Inferior parietal cortex (tissue), 1 donor: ENCODE measurements around the gene FAT2.

Experiments
- DNase-seq: peaks from one replicate; pipeline ENCODE4 v3.0.0-alpha.2; 2016; ENCODE audit errors: extremely low spot score

The FAT2 gene, protein sequence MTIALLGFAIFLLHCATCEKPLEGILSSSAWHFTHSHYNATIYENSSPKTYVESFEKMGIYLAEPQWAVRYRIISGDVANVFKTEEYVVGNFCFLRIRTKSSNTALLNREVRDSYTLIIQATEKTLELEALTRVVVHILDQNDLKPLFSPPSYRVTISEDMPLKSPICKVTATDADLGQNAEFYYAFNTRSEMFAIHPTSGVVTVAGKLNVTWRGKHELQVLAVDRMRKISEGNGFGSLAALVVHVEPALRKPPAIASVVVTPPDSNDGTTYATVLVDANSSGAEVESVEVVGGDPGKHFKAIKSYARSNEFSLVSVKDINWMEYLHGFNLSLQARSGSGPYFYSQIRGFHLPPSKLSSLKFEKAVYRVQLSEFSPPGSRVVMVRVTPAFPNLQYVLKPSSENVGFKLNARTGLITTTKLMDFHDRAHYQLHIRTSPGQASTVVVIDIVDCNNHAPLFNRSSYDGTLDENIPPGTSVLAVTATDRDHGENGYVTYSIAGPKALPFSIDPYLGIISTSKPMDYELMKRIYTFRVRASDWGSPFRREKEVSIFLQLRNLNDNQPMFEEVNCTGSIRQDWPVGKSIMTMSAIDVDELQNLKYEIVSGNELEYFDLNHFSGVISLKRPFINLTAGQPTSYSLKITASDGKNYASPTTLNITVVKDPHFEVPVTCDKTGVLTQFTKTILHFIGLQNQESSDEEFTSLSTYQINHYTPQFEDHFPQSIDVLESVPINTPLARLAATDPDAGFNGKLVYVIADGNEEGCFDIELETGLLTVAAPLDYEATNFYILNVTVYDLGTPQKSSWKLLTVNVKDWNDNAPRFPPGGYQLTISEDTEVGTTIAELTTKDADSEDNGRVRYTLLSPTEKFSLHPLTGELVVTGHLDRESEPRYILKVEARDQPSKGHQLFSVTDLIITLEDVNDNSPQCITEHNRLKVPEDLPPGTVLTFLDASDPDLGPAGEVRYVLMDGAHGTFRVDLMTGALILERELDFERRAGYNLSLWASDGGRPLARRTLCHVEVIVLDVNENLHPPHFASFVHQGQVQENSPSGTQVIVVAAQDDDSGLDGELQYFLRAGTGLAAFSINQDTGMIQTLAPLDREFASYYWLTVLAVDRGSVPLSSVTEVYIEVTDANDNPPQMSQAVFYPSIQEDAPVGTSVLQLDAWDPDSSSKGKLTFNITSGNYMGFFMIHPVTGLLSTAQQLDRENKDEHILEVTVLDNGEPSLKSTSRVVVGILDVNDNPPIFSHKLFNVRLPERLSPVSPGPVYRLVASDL (N-terminal part only)

DNA sequence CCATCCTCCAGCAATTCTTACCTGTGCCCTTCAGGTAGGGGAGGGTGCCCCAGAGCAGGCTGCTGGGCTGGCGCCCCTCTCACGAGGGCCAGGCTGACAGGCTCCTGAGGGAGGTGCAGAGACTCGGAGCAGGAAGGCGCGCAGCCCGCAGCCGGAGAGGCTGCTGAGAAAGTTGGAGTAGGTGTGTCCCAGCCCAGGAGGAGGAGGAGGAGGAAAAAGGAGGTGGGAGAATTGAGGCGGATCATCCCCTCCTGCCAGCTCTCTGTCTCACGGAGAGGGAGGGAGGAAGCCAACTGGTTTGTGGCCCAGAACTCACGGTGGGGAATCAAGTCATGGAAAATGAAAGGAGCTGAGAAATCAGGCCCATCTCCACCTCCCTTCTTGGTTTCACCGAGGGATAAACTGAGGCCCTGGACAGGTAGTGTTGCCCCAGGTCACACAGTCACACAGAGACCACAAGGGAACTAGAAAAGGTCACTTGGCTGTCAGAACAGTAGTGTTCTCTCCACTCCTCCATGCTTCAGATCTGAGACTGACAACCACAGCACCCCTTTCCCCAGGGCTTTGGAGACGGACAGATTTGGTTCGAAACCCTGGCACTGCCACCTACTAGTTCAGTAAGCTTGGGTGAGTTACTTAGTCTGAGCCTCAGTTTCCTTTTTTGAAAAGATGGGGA is at the start of gene FAT2:
TSS of gene FAT2 (minus strand) at position 188 of the 676 bp plus-strand sequence. CDS start 22,400 bp downstream, outside the sequence.
- DNase-seq, result no peak

DNA sequence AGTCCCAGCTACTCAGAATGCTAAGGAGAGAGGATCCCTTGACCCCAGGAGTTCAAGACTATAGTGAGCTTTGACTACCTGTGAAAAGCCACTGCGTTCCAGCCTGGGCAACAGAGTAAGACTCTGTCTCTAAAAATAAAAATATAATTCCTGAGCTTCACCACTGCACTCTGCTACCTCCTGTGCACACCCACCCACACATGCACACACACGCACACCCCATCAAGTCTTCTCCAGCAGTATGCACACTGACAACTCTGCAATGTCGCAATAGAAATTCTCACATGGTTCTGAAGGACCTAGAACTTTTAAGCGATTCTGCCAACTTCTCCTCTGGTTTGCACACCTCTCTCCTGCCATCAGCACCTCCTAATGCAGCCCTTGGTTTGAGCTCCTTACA is 47.5 kb upstream of the FAT2 start:
- no peak for DNase-seq

DNA sequence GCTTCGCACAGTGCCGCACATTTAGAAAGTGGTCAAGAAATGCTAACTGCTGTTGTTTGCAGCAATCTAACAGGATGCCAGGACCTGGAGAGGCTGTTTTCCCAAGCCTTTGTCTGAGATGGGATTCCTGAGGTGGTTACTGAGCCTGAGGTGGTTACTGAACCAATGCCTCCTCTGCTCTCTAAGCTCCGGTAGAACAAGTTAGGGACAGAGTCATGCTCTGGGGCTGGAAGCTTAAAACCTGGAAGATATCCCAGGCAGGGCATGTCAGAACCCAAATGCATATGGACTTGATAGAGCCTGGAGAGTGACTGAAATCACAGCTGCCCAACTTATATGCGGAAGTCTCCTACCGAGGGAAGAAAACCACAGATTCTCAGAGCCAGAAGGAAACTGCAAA is 46.5 kb upstream of the FAT2 start:
- no peak for DNase-seq

DNA sequence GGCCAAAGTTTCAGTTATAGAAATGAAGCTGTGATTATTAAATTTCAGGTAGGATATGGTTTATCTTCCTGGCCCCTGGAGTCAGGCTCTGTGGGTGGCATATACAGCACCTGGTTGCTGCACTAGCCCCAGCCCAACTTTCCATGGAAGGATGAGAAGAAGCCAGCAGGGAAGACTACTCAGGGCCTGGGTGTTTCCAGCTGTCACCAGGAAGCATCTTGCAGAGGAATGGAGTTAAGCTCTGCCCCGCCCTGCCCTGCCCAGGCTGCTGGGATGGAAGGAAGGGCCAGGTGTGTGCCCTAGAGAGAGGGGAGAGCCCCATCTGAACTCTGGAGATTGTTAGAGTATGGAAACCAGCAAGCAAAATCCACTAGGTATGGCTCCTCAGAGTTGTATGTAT is 42.8 kb upstream of the FAT2 start:
- DNase-seq, result no peak

DNA sequence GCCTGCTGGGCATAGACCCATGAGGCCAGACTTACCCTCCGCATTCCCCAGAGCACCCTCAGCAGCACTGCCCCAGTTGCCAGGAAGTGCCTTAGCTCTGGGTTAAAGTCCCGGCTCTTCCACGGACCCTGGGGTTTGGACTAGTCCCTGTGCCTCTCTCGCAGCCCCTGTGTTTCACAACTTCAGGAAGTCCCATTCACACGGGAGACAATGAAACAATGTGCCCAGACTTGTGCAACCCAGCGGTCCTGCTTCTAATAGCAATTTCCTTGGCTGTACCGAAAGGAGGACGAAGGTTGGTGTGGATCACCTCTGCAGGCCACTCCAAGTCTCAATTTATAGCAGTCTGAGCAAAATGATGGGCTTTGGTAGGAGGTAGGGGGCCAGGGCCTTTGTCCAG is 41.8 kb upstream of the FAT2 start:
- DNase-seq, result no peak

DNA sequence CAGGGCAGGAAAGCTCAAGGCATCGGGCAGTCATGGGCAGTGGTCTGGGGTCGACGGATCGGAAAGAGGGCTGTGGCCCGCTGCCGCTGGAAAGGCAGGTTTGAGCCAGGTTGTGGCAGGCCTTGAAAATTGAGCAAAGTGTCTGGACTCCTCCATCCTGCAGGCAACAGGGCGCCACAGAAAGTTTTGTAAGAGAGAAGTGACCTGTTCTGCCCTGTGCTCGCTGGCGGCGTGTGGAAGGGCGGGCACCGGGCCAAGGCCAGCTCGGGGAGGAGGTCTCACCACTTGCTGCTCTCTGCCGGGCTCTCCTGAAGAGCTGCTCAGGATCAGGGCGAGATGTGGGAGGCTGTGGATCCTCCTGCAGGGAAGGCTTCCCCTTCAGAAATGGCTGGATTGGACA is 41.4 kb upstream of the FAT2 start:
- DNase-seq, result no peak

DNA sequence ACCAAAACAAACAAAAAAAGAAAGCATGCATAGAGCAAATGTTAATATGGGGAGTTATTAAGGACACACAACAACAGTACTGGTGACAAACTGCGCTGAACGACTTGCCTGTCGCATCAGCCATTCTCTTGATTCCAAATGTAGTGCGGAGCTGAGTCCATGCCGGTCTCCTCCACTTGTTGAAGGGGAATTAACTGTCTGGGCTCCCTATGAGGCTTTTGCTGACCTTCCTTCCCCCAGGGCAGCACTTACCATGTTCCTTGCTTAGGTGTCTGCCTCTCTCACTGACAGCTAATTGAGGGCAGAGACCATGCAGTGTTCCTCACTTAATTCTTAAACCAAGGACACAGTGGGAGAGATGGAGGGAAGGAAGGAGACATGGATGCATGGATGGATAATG is 40.8 kb upstream of the FAT2 start:
- DNase-seq, result no peak

DNA sequence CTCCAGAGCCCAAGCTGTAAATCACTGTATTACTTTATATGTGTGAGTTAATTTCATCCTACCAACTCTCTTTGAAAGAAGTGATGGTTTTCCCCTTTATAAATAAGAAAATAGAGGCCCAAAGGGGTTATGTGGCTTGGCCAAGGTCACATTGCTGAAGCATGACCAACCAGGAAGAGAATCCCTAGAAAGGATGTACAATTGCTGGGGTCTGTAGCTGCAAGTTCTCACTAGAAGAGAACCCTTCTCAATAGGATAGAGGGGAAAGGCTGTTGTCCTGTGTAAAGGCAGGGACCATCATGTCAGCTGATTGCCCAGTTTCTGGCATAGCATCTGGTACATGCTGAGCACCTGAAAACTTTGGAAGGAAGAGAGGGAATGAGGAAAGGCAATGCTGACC is 39.0 kb upstream of the FAT2 start:
- no peak for DNase-seq

DNA sequence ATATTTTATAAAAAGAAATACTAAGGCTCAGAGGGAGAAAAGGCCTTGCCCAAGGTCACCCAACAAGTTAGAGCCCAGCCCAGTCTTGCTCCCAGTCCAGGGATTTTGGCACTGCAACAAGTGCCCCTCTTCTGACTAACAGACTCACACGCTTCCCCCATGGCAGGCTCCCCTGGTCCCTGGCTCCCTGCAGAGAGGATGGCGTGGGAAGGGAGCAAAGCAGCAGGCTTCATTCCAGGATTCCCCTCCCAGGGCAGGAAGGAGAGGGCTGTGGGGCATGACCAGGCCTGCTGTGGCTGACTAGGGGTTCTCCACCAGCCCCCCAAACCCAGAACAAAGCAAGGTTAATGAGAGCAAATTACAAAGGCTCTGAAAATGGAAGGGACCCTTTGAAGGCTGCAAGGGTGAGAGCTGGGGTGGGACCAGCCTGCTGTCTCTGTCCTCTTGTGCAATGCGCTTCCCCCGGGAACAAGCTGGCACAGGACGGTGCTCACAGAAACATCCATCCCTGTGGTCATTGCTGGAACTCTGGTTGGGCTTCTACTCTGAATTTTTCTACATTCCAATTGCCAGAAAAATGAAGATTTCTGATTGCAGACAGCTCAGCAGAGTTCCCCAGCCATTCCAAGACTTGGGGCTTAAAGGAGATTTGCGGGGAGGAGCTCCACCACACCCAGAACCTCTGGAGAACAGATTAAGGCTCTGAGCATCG is 37.1 kb upstream of the FAT2 start:
- DNase-seq, result no peak

DNA sequence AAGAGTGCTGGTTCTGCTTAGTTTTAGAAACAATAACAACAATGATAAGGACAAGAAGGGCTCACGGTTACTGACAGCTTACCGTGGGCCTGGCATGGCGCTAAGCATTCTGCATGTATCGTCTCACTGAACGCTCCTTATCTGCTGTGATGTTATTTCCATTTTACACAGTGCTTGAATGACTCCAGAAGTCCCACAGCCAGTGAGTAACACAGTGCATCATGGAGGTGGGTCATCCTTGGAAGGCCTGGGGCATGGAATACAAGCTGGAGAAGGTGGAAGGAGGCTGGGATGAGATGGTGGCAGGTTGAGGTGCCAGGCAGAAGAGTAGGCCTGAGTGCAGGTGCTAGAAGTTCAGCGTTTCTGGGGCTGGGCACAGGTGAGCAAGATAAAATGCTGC is 36.5 kb upstream of the FAT2 start:
- DNase-seq, result no peak

DNA sequence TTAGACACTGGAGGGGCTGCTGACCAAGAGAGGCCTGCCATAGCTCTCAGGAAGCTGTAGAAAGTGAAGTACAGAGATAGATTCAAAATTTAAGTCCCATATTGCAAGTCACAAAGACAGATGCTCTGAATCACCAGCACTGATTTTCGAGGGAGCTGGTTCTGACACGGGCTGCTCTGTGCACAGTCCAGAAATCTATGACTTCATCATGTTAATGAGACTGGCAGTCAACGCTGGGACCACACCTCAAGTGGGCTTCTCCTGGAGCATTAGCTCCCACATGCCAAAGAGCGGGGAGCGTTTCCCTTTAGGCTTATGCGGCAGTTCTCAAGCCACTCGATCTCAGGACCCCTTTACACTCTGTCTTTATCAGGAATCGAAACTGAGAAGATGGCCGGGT is 34.2 kb upstream of the FAT2 start:
- no peak for DNase-seq

DNA sequence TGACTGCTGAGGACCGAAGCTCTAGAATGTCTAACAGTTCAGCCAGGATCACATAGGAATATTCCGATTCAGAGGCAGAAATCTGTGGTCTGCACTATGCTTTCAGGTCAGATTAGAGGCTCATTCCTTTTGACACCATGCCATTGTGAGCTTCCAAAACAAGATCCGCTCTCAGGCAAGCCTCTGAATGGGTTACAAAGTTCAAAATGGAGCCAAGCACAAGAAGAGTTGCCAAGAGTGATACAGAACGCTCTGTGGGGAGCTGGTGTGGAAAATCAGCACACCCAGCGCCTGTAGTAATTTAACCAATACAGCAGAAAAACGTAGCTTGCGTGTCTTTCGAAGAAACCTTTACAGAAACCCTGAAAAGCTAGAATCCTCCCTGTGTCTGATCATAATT is 33.3 kb upstream of the FAT2 start:
- no peak for DNase-seq

DNA sequence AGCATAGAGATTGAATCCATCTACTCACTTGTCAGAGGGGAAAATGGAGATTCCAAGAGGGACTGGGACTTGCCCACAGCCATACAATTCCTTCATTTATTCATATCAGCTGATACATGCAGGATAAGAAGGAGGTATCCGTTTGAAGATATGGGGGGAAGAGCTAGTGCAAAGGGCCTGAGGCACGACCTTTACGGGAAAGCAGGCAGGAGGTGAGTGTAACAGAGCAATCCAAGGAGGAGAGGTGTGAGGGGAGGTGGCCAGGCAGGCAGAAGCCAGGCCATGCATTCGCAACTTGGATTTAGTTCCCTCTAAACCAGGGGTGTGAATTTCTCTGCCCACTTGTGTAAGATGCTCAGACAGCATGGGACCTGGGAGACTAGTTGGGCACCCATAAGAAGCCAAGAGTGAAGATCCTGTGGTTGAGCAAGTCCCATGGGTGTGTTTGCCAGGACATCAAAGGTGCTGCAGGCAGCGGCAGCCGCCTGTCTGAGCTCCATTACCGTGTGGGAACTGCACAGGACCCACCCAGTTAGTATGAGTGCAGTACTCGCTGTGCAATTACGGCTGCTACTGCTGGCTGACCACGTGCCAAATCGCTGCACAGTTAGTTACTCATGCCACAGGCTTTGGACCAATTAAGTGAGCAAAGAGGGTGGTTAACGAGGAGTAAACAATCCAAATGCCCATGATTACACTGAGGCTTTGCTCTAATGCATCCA is 31.4 kb upstream of the FAT2 start:
- DNase-seq, result no peak

DNA sequence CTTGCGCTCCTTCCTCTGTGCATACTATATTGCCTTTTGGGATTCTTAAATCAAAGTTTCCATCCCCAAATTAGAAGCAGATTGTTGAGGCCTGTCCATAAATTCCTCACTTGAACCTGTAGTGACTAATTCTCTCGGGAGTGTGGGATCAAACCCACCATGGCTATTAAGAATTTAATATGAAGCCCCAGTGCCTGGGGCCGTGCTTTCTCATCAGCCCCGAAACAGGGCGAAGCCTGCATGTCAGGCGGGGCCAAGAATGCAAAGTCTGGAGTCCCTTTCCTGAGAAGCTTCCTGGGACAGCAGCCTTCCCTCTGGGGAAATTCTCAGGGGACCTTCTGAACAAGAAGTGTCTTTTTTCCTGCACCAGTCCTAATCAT is 29.3 kb upstream of the FAT2 start:
- no peak for DNase-seq

DNA sequence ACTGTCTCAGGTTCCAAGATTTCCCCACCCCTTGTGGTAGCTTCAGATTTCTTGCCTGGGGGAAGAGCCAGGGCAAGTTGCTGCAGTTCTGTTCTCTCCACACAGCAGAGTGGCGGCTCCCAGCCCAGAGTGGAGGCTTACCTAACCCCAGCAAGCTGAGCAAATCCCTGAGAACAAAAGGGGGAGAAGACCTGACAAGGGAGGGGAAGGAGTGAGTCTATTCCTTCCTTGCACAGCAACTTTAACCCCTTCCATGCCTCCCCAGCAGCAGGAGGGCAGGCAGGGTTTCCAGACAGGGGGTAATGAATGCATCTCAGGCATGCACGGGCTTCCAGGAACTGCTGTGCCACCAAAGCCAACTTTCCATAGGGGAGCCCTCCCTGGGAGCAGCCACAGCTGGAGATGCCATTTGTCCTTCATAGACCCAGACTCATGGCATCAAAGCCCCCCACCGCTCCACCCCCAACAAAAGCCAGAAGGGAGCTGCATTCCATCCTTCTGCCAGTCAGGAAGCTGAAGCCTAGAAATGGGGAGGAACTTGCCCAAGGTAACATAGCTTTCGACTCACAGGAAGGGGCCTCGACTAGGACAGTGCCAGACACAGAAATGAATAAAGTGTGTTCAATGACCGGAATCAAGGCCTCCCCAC is 28.8 kb upstream of the FAT2 start:
- no peak for DNase-seq

DNA sequence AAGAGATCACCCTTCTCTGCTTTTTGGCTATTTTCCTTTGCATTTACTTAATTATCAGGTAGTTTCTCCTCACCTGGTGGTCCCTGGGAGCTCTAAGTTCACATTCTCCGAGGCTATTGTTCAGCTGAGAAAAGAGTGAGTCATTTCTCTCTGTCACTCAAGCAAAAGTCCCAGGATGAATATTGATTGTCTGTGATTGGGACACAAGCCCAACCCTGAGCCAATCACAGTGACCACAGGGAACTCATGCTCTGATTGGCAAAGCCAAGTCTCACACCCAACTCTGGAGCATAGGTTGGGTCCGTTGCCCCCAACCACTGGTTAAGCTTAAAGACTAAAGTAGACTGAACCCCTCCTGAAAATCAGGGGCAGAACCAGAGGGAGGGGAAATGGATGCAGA is 27.8 kb upstream of the FAT2 start:
- no peak for DNase-seq

DNA sequence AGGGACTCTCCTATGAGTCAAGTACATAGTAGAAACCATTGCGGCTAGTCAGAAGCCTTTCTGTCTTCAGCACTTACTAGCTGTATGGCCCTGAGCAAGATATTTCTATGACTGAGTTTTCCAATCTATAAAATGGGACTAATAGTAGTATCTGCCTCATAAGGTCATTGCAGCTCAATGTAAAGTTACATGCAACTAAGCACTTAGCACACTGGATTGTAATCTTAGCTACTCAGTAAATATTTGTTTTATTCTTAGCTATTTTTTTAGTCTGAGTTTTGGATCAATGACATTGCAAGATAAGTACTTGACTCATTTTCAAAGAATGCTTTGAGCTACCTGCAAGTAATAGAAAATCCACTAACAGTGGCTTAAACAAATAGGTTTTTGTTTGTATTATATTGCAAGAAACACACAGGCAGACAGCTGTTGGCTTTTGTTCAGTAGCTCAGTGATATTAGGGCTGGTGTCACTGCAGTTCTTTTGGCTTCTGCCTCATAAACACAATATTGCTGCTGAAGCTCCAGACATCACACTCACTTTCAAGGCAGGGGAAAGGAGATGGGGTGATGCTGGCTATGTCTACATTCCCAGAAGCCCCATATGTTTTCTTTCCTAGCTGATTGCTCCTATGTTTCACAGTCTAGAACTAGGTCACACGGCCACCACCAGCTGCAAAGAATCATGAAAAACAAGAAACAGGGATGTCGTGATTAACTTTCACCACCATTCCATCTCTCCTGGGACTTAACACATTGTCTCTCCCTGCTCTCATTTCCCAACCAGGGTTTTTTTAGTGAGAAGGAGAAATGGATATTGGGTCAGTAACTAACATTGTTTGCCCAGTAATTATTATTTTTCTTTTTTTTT is 26.9 kb upstream of the FAT2 start:
- no peak for DNase-seq

DNA sequence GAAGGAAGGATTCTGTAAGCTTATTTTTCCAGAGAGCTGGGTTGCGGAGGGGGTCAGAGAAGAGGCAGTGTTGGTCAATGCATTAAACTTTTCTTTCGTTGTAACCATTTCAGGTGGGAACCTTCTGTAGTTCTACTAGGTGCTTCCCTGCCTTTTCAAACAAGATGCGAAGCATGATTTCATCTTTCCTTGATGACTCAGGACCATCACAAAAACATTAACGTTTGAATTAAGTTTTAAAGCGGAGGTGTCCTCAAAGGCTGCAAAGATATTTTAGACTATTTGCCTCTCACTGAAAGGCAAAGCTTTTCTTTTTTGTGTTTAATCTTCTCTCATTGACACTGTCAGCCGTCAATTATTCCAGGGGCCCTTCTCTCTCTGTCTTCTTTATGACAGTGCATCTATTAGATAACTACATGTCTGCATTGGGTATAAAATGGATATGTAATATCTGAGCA is 26.3 kb upstream of the FAT2 start:
- DNase-seq, result no peak

DNA sequence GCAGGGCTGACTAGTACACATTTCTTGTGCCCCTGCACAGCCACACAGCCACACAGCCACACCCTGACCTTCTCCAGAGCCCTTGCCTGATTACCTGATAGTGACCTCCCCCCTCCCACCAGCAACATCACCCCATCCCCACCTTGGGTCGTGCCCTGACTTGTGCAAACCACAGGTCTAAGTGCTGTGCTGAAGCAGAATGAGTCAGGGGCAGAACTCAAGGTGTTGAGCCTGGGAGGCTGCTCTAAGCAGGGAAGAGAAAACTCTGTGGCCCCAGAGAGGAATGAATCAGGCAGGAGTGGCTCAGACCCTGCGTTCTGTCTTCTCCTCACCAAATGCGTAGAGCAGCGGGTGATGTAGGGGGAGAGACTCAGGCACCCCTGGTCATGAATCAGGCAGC is 24.3 kb upstream of the FAT2 start:
- DNase-seq, result no peak
